HEK293 (cell line): ENCODE data around the gene POLR3E.

ENCODE experiments used
- CTCF ChIA-PET: fragments of 350-600 bp; formaldehyde crosslinking; extraction: SDS; loops from one replicate; lab custom pipeline; 2021; ENCODE audit warnings: antibody characterized with exemption; lab: Yijun Ruan, JAX
- POLR2A ChIA-PET: fragments of 300-600 bp; formaldehyde crosslinking; extraction: SDS; loops from one replicate; lab custom pipeline; 2020; ENCODE audit warnings: antibody characterized with exemption, inconsistent platforms; lab: Yijun Ruan, JAX
- H3K27ac ChIP-seq: fragments of 200-500 bp; sonication (Bioruptor generic); 2 replicates; pipeline ENCODE4 v1.5.1; 2014; ENCODE audit warnings: low read depth, low read length, control low read depth, inconsistent platforms; ENCODE audit errors: extremely low read depth
- H3K36me3 ChIP-seq, 2 experiments: fragments of 200-500 bp in 1 of 2; sonication (Bioruptor generic) in 1 of 2; 1 replicate in 1 of 2; 2 replicates in 1 of 2; pipeline ENCODE4 v1.5.1; 2014 to 2017; ENCODE audit warnings: inconsistent platforms in 2 of 2, low read length in 2 of 2; ENCODE audit not compliant: control insufficient read depth in 2 of 2, insufficient read depth in 1 of 2
- H3K4me1 ChIP-seq: fragments of 200-500 bp; sonication (Bioruptor generic); 2 replicates; pipeline ENCODE4 v1.5.1; 2014; ENCODE audit warnings: mild to moderate bottlenecking, low read length, inconsistent platforms; ENCODE audit not compliant: control insufficient read depth, insufficient read depth
- H3K4me3 ChIP-seq: 2 replicates; pipeline ENCODE4 v1.5.1; 2011; ENCODE audit warnings: low read depth, mild to moderate bottlenecking, control low read depth, low read length, moderate library complexity
- H3K9me3 ChIP-seq: fragments of 200-500 bp; sonication (Bioruptor generic); 2 replicates; pipeline ENCODE4 v1.5.1; 2014; ENCODE audit warnings: low read depth, low read length, inconsistent platforms; ENCODE audit not compliant: control insufficient read depth, insufficient read depth
- EGR2 ChIP-seq: fragments of 450-650 bp; formaldehyde crosslinking; IDR thresholded peaks from 2 replicates; pipeline ENCODE4 v1.5.1; 2016; ENCODE audit warnings: low read depth, missing biosample characterization, missing genetic modification characterization
- GLI2 ChIP-seq: fragments of 450-650 bp; formaldehyde crosslinking; IDR thresholded peaks from 2 replicates; pipeline ENCODE4; 2017; ENCODE audit warnings: missing biosample characterization, missing genetic modification characterization, low read depth, borderline replicate concordance
- GLI4 ChIP-seq: fragments of 450-650 bp; formaldehyde crosslinking; IDR thresholded peaks from 2 replicates; pipeline ENCODE4 v1.5.1; 2016; ENCODE audit warnings: missing biosample characterization, missing genetic modification characterization
- SP3 ChIP-seq: fragments of 450-650 bp; formaldehyde crosslinking; IDR thresholded peaks from 2 replicates; pipeline ENCODE4 v1.5.1; 2016; ENCODE audit warnings: missing biosample characterization, missing genetic modification characterization
- ZNF121 ChIP-seq: fragments of 450-650 bp; formaldehyde crosslinking; IDR thresholded peaks from 2 replicates; pipeline ENCODE4 v1.5.1; 2016; ENCODE audit warnings: missing biosample characterization, missing genetic modification characterization
- ZNF146 ChIP-seq: fragments of 450-650 bp; formaldehyde crosslinking; IDR thresholded peaks from 2 replicates; pipeline ENCODE4 v1.5.1; 2016; ENCODE audit warnings: missing biosample characterization, missing genetic modification characterization
- ZNF266 ChIP-seq: fragments of 450-650 bp; formaldehyde crosslinking; IDR thresholded peaks from 2 replicates; pipeline ENCODE4 v1.5.1; 2016; ENCODE audit warnings: missing biosample characterization, missing genetic modification characterization, low read depth
- ZNF302 ChIP-seq: fragments of 450-650 bp; formaldehyde crosslinking; IDR thresholded peaks from 2 replicates; pipeline ENCODE4 v1.5.1; 2016; ENCODE audit warnings: missing biosample characterization, missing genetic modification characterization, low read depth
- ZNF341 ChIP-seq: fragments of 450-650 bp; formaldehyde crosslinking; IDR thresholded peaks from 2 replicates; pipeline ENCODE4; 2016; ENCODE audit warnings: low read depth, missing biosample characterization, missing genetic modification characterization
- ZNF501 ChIP-seq: fragments of 450-650 bp; formaldehyde crosslinking; IDR thresholded peaks from 2 replicates; pipeline ENCODE4 v1.5.1; 2016; ENCODE audit warnings: missing biosample characterization, missing genetic modification characterization
- ZNF560 ChIP-seq: fragments of 450-650 bp; formaldehyde crosslinking; IDR thresholded peaks from 2 replicates; pipeline ENCODE4 v1.5.1; 2017; ENCODE audit warnings: missing biosample characterization, missing genetic modification characterization, borderline replicate concordance
- ZNF571 ChIP-seq: fragments of 450-650 bp; formaldehyde crosslinking; IDR thresholded peaks from 2 replicates; pipeline ENCODE4 v1.5.0; 2017; ENCODE audit warnings: missing biosample characterization, missing genetic modification characterization
- ZNF645 ChIP-seq: fragments of 450-650 bp; formaldehyde crosslinking; IDR thresholded peaks from 2 replicates; pipeline ENCODE4; 2016; ENCODE audit warnings: missing biosample characterization, missing genetic modification characterization
- ZNF677 ChIP-seq: fragments of 450-650 bp; IDR thresholded peaks from 2 replicates; pipeline ENCODE4 v1.5.0; 2018; ENCODE audit warnings: missing biosample characterization, mild to moderate bottlenecking, missing genetic modification characterization, moderate library complexity
- ZNF768 ChIP-seq: fragments of 450-650 bp; formaldehyde crosslinking; IDR thresholded peaks from 2 replicates; pipeline ENCODE4 v1.5.1; 2018; ENCODE audit warnings: missing biosample characterization, mild to moderate bottlenecking, missing genetic modification characterization
- ZNF777 ChIP-seq: fragments of 450-650 bp; formaldehyde crosslinking; IDR thresholded peaks from 2 replicates; pipeline ENCODE4 v1.5.1; 2017; ENCODE audit warnings: missing biosample characterization, missing genetic modification characterization, borderline replicate concordance
- ZSCAN16 ChIP-seq: fragments of 450-650 bp; formaldehyde crosslinking; IDR thresholded peaks from 2 replicates; pipeline ENCODE4 v1.5.1; 2016; ENCODE audit warnings: missing biosample characterization, missing genetic modification characterization
- ZSCAN30 ChIP-seq: fragments of 450-650 bp; IDR thresholded peaks from 2 replicates; pipeline ENCODE4 v1.5.1; 2018; ENCODE audit warnings: missing biosample characterization, mild to moderate bottlenecking, missing genetic modification characterization, moderate library complexity
- TF ChIP-seq, protein P1 (sequence below): sonication (generic); formaldehyde crosslinking; IDR thresholded peaks from 2 replicates; pipeline ENCODE4 v1.8.1; 2022; ENCODE audit warnings: mild to moderate bottlenecking, moderate library complexity, missing genetic modification reagents
- TF ChIP-seq, protein P2 (sequence below): IDR thresholded peaks from 2 replicates; pipeline ENCODE4 v1.6.1; 2011; ENCODE audit warnings: mild to moderate bottlenecking, low read depth, low read length, borderline replicate concordance

The POLR3E gene

DNA sequence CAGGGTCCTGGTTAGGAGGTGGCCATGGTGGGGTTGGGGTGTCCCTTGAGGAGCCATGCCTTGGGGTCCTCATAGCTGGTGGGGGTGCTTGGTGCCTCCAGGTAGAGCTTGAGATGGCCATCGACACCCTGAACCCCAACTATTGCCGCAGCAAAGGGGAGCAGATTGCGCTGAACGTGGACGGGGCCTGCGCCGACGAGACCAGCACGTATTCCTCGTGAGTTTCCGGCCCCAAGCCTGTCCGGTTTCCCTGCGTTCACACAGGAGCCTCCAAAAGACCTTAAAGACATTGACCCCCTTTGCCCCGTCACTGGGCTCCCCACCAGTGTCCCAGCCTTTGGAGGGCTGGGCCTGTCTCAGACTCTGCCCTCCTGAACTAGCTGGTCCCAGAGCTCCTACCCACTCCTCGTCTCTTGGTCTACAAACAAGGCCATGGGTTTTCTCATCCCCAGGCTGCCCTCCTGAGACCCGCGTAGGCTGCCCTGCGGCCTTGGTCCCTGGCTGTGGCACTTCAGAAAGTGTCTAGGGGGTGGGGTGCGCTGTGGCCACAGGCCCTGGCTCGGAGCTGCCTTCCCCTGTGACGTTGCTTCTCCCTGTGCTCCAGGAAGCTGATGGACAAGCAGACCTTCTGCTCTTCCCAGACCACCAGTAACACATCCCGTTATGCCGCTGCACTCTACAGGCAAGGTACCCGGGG lies 11.8 kb downstream of the POLR3E start:
- H3K9me3 ChIP-seq = no peaks in the 10 kb centered on the region
- H3K4me1 ChIP-seq = no peaks in the 10 kb centered on the region
- TF ChIP-seq ZNF501 (no peak), ZNF677 (tag by site-specific recombination) (no peak), ZNF777 (tag by site-specific recombination) (no peak), ZSCAN30 (tag by site-specific recombination) (no peak), GLI4 (tag by site-specific recombination) (no peak), ZNF768 (tag by site-specific recombination) (no peak), ZNF341 (tag by site-specific recombination) (no peak), ZNF302 (tag by site-specific recombination) (no peak), GLI2 (no peak), ZNF560 (tag by site-specific recombination) (no peak), EGR2 (tag by site-specific recombination) (no peak), ZSCAN16 (tag by site-specific recombination) (no peak), ZNF645 (no peak), ZNF266 (no peak), ZNF146 (no peak)
- TF ChIP-seq, protein P1, sequence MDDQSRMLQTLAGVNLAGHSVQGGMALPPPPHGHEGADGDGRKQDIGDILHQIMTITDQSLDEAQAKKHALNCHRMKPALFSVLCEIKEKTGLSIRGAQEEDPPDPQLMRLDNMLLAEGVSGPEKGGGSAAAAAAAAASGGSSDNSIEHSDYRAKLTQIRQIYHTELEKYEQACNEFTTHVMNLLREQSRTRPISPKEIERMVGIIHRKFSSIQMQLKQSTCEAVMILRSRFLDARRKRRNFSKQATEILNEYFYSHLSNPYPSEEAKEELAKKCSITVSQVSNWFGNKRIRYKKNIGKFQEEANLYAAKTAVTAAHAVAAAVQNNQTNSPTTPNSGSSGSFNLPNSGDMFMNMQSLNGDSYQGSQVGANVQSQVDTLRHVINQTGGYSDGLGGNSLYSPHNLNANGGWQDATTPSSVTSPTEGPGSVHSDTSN = no peak
- TF ChIP-seq, protein P2, sequence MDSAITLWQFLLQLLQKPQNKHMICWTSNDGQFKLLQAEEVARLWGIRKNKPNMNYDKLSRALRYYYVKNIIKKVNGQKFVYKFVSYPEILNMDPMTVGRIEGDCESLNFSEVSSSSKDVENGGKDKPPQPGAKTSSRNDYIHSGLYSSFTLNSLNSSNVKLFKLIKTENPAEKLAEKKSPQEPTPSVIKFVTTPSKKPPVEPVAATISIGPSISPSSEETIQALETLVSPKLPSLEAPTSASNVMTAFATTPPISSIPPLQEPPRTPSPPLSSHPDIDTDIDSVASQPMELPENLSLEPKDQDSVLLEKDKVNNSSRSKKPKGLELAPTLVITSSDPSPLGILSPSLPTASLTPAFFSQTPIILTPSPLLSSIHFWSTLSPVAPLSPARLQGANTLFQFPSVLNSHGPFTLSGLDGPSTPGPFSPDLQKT = no peak
- ChIA-PET POLR2A (interaction anchor here (0.6 kb wide), 1 partner anchor 1170 kb away, joined by 6 read pairs; no protein-coding TSS in a partner anchor), CTCF (interaction anchor here (0.9 to 2.2 kb wide), 3 partner anchors 8 to 9 kb away, joined by 3 to 11 read pairs (median 8); no protein-coding TSS in a partner anchor)
- peaks cover 16 to 90% of the 10 kb centered on the region in 2 experiments; a peak in 2 of 3 replicates for H3K36me3 ChIP-seq
- H3K4me3 ChIP-seq = no peak overlapping the region
- no peak overlapping the region for H3K27ac ChIP-seq

DNA sequence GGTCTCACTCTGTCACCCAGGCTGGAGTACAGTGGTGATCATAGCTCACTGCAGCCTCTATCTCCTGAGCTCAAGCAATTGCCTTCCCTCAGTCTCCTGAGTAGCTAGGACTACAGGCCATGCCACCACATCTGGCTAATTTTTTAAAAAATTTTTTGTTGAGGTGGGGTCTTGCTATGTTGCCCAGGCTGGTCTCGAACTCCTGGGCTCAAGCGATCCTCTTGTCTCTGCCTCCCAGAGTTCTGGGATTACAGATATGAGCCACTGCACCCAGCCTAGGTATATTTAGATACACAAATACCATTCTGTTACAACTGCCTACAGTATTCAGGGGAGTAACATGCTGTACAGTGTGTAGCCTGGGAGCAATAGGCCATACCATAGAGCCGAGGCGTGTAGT lies 14.3 kb downstream of the POLR3E start:
- H3K4me3 ChIP-seq = no peak overlapping the region
- TF ChIP-seq SP3 (tag by site-specific recombination) = no peak
- TF ChIP-seq ZNF121 (tag by site-specific recombination) = peak; percentile 71; the same call in 1 of the 2 replicates
- no peak for TF ChIP-seq ZNF571 (tag by site-specific recombination)
- no peak overlapping the region for H3K27ac ChIP-seq
- no peaks in the 10 kb centered on the region for H3K4me1 ChIP-seq
- ChIA-PET CTCF (interaction anchor here (0.9 kb wide), 1 partner anchor 11 kb away, joined by 3 read pairs; no protein-coding TSS in a partner anchor), POLR2A (interaction anchor here (0.6 kb wide), 1 partner anchor 8 kb away, joined by 3 read pairs; no protein-coding TSS in a partner anchor)
- H3K9me3 ChIP-seq = no peaks in the 10 kb centered on the region
- H3K36me3 ChIP-seq = peaks cover 13 to 88% of the 10 kb centered on the region in 2 experiments; a peak in 2 of 3 replicates
